SU-DHL-6 (cell line): ENCODE measurements around the gene ODAD2.

Experiments used
- CTCF ChIP-seq: fragments of 200-600 bp; sonication (generic); IDR thresholded peaks from one replicate; pipeline ENCODE4 v1.5.1; 2017; ENCODE audit warnings: antibody characterized with exemption, mild to moderate bottlenecking, low read length, moderate library complexity; ENCODE audit not compliant: insufficient read depth, poor library complexity, severe bottlenecking
- EZH2phosphoT487 ChIP-seq: fragments of 200-600 bp; sonication (generic), shearing (Covaris generic); conservative IDR thresholded peaks from 2 replicates; pipeline ENCODE4 v1.6.1; 2018; ENCODE audit warnings: mild to moderate bottlenecking, antibody characterized with exemption, low read length, moderate library complexity, mixed read lengths

DNA sequence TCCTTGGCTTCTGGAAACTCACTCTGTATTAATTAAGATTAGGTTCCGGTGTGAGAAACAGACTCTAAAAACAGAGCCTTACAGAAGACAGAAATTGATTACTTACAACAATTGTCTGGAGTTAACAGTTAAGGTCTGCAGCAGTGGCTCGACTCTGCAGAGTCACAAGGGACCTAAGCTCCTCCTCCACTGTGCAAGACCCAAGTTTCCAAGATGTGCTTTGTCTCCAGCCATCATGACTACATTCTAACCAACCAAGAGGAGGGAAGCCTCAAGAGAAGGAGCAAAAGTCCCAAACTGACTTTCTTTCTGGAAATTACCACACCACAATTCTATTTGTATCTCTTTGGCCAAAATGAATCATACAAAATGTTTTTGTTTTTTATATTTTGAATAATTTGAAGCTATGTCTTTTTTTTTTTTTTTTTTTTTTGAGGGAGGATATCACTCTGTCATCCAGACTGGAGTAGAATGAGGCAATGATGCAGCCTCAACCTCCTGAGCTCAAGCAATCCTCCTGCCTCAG, 14.2 kb upstream of the ODAD2 start:
- no peak for TF ChIP-seq CTCF
- TF ChIP-seq EZH2phosphoT487: no peak
